ENCODE measurements around the gene DEPDC7. TPM values are rescaled to one million over a fixed set of nuclear protein-coding genes. Genes with fewer than 3 reads are reported as not detected.
A peak's percentile ranks its signal among the peaks of the same experiment; 100 is the strongest.

Gene DEPDC7
- total and polyA plus RNA-seq, 9 donors, result 0.69 to 3.2 (median 1.9) TPM

DNA sequence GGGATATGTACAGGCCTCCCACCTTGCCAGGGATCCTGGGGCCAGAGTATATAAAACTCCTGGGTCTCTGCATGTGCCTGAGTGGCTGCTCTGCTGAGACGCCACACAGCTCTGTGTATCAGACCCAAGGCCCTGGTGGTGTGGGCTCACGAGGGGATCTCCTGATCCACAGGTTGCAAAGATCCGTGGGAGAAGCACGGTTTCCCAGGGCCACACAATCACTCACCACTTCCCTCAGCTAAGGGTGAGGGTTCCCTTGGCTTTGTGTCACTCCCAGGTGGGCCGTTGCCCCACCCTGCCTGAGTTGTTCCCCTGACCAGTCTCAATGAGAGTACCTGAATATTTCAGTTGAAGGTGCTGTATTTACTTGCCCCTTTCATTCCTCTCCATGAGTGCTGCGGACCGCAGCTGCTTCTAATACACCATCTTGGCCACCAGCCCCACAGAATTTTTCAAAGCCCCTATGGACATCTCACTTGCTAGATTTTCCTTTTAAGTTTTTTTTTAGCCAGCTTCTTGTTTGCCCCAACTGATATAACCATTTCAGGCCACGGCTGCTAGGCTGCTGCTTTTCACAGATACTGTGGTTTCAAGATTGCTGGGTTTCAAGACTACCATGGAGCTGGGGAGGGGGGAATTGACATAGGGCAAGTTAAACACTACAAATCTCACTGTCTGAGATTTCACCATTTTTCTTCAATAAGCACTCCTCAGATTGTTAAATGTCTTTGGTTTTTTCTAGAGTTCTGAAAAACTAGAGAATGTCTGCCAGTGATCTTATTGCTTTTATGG is 13.7 kb upstream of the DEPDC7 start:
- no peaks in the 10 kb centered on the region for H3K4me1 ChIP-seq (ENCODE audit: insufficient read depth)
- no peaks in the 10 kb centered on the region for H3K27me3 ChIP-seq
- TF ChIP-seq EP300 (IDR thresholded peaks at IDR 0.05) (no peak), CTCF (IDR thresholded peaks at IDR 0.05) (no peak), POLR2A (IDR thresholded peaks at IDR 0.05) (no peak)
- no peak overlapping the region for H3K4me3 ChIP-seq
- no peaks in the 10 kb centered on the region for H3K36me3 ChIP-seq
- intact Hi-C loops (cut with DNase I), result no loop called here
- WGBS, 3 donors, result 84 to 87% (median 85%) methylated on average over 8 of the region's 8 CpGs
- H3K9me3 ChIP-seq, result no peaks in the 10 kb centered on the region
- DNase-seq, result no peak
- H3K27ac ChIP-seq, result no peak overlapping the region

DNA sequence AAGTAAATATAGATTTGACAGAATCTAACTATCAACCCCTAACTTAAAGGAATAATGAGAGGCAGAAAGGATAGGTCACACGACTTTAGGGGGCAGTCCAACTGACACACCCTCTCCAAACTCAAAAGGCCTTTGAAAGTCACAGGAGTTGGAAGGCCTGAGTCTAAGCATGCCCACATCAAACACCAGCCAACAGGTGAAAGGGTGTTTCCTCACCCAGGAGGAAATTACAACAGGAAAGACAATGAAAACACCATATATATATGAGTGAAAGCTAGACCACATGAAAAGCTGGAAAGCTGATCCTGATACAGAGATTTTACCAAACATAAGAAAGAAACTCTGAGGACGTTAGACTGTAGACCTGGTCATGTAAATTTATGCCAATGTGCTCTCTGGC is 10.5 kb upstream of the DEPDC7 start:
- TF ChIP-seq EP300 (IDR thresholded peaks at IDR 0.05) (no peak), CTCF (IDR thresholded peaks at IDR 0.05) (no peak), POLR2A (IDR thresholded peaks at IDR 0.05) (no peak)
- Histone ChIP-seq H3K9me3 (no peaks in the 10 kb centered on the region), H3K4me1 (ENCODE audit: insufficient read depth) (no peaks in the 10 kb centered on the region), H3K4me3 (no peak overlapping the region), H3K36me3 (no peaks in the 10 kb centered on the region), H3K27me3 (no peaks in the 10 kb centered on the region), H3K27ac (no peak overlapping the region)
- 59 to 66% (median 63%) methylated on average over 2 of the region's 2 CpGs for WGBS, 3 donors
- DNase-seq, result no peak
- intact Hi-C loops (cut with DNase I), result no loop called here

DNA sequence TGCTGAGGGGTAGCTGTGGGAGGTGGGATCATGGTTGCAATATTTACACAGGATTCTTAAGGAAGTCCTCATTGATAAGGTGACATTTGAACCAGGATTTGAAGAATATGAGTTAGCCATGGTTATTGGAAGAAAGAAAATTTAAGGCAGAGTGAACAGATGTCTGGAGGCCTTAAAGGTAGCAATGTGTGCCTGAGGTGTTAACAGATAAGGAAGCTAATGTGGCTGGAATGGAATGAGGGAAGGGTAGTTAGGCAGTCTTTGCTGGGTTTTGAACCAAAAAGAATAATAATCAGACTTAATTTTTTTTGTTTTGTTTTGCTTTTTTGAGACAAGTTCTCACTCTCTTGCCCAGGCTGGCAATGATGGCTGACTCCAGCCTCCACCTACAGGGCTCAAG is 9.7 kb upstream of the DEPDC7 start:
- no peaks in the 10 kb centered on the region for H3K36me3 ChIP-seq
- no peak overlapping the region for H3K27ac ChIP-seq
- H3K4me3 ChIP-seq, result no peak overlapping the region
- intact Hi-C loops (cut with DNase I), result no loop called here
- H3K27me3 ChIP-seq, result no peaks in the 10 kb centered on the region
- no peak for DNase-seq
- H3K9me3 ChIP-seq, result no peaks in the 10 kb centered on the region
- TF ChIP-seq POLR2A (IDR thresholded peaks at IDR 0.05) (no peak), EP300 (IDR thresholded peaks at IDR 0.05) (no peak)
- H3K4me1 ChIP-seq (ENCODE audit: insufficient read depth), result no peaks in the 10 kb centered on the region

GRCh38 chr11:33013755-33014154 is 1.9 kb upstream of the DEPDC7 start:
- Histone ChIP-seq H3K4me3 (no peak overlapping the region), H3K36me3 (no peaks in the 10 kb centered on the region), H3K27ac (no peak overlapping the region), H3K9me3 (no peaks in the 10 kb centered on the region), H3K4me1 (ENCODE audit: insufficient read depth) (peaks cover 3% of the 10 kb centered on the region), H3K27me3 (no peaks in the 10 kb centered on the region)
- intact Hi-C loops (cut with DNase I), result no loop called here
- DNase-seq, result no peak
- 19 to 31% (median 20%) methylated on average over 1 of the region's 1 CpG for WGBS, 3 donors
- no peak for TF ChIP-seq CTCF (IDR thresholded peaks at IDR 0.05)
- TF ChIP-seq POLR2A (IDR thresholded peaks at IDR 0.05), result no peak
- no peak for TF ChIP-seq EP300 (IDR thresholded peaks at IDR 0.05)

DNA sequence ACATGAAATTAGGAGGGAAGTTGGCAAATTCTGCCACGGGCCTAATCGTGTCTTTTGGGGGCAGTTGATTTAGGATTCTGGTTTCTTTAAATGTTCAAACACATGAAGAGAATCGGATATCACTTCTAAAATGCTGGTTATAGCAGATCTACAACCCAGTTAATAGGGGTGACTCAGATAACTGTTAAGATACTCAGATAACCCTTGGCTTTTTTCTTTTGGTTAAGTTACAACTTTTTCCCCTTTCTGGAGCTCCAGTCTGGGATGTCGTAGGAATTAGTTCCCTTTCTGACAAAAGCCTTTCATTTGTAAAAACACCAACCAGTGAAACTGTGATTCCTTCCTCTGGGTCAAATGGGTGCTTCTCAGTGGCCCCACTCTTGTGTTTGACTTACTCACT is 976 bp downstream of the DEPDC7 start:
- intact Hi-C loops (cut with DNase I), result no loop called here
- H3K9me3 ChIP-seq, result no peaks in the 10 kb centered on the region
- H3K27ac ChIP-seq, result no peak overlapping the region
- H3K4me3 ChIP-seq, result peak overlapping the region; percentile 51
- no peak for DNase-seq
- no peaks in the 10 kb centered on the region for H3K36me3 ChIP-seq
- peaks cover 3% of the 10 kb centered on the region for H3K4me1 ChIP-seq (ENCODE audit: insufficient read depth)
- H3K27me3 ChIP-seq, result no peaks in the 10 kb centered on the region
- 46 to 55% (median 52%) methylated on average over 4 of the region's 4 CpGs for WGBS, 3 donors
- TF ChIP-seq POLR2A (IDR thresholded peaks at IDR 0.05), result no peak
- TF ChIP-seq EP300 (IDR thresholded peaks at IDR 0.05), result no peak
- TF ChIP-seq CTCF (IDR thresholded peaks at IDR 0.05), result no peak
